ENCODE data around the gene EIF1AY. TPM values are rescaled to one million over a fixed set of nuclear protein-coding genes. Genes with fewer than 3 reads are reported as not detected.
"Not testable (repeated sequence)": the region's sequence is repeated elsewhere in the genome, so short reads cannot be mapped to it uniquely, and the experiment has no call there.

The EIF1AY gene
- total RNA-seq, 5 donors from 2014 or later (not counting 1 experiment from before 2014, with no cell fraction given): 17.9 to 34.0 (median 32.0) TPM; not detected in 2

DNA sequence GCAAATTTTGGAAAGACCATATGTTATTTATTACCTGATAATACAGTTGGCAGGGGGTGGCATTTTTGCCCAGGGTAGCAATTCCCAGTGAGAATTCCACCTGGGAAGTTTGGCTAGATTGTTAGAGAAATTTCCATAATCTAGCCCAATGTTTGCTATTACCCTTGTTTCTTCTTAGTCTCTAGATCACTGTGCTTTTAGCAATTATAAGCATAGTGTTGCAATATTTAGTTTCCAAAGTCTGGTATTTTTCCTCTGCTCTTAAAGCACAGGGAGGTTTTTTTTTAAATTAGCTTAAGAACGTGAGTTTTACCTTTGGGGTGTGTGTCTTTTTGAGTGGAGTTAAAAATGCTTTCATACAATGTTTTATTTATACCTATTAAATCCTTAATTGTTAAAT is 26.3 kb upstream of the EIF1AY start:
- Histone ChIP-seq H3K27me3 (replicated peaks in 1 of 2; ENCODE audit: control insufficient read depth in 2 of 2, extremely low read depth in 1 of 2, insufficient read depth in 2 of 2, low read length in 1 of 2) (no peaks in the 10 kb centered on the region), H3K27ac (ENCODE audit: low read length) (no peak overlapping the region), H3K4me3 (ENCODE audit: control insufficient read depth in 1 of 2, extremely low read depth in 1 of 2, low read length in 1 of 2) (no peak overlapping the region), H3K9me3 (no peaks in the 10 kb centered on the region), H3K36me3 (ENCODE audit: control insufficient read depth in 2 of 2, extremely low read depth in 1 of 2, insufficient read depth in 1 of 2, low read length in 1 of 2) (no peaks in the 10 kb centered on the region), H3K4me1 (ENCODE audit: control insufficient read depth in 1 of 2, extremely low read depth in 1 of 2, insufficient read depth in 2 of 2, low read length in 2 of 2) (no peaks in the 10 kb centered on the region)
- ATAC-seq (replicated peaks in 1 of 4) (no peak), DNase-seq (no peak)
- H3K27me3 Mint-ChIP-seq: no peaks in the 10 kb centered on the region
- H3K4me3 Mint-ChIP-seq: no peak overlapping the region
- CTCF ChIA-PET: no interaction called here
- peaks cover 3% of the 10 kb centered on the region for H3K36me3 Mint-ChIP-seq
- POLR2A ChIA-PET: no interaction called here
- H3K27ac Mint-ChIP-seq: no peak overlapping the region
- no CpG with 5 or more reads among the region's 1 CpG for WGBS (ENCODE audit: insufficient coverage)
- no peaks in the 10 kb centered on the region for H3K4me1 Mint-ChIP-seq
- H3K9me3 Mint-ChIP-seq: no peaks in the 10 kb centered on the region

DNA sequence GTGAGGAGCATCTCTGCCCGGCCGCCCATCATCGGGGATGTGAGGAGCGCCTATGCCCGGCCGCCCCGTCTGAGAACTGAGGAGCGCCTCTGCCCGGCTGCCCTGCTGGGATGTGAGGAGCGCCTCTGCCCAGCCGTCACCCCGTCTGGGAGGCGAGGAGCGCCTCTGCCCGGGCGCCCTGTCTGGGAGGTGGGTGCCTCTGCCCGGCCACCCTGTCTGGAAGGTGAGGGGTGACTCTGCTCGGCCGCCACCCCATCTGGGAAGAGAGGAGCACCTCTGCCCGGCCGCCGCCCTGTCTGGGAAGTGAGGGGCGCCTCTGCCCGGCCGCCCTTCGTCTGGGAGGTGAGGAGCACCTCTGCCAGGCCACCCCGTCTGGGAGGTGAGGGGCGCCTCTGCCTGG is 23.7 kb upstream of the EIF1AY start:
- Histone ChIP-seq H3K27me3 (replicated peaks in 1 of 2; ENCODE audit: control insufficient read depth in 2 of 2, extremely low read depth in 1 of 2, insufficient read depth in 2 of 2, low read length in 1 of 2) (no peaks in the 10 kb centered on the region), H3K36me3 (ENCODE audit: control insufficient read depth in 2 of 2, extremely low read depth in 1 of 2, insufficient read depth in 1 of 2, low read length in 1 of 2) (no peaks in the 10 kb centered on the region), H3K4me1 (ENCODE audit: control insufficient read depth in 1 of 2, extremely low read depth in 1 of 2, insufficient read depth in 2 of 2, low read length in 2 of 2) (no peaks in the 10 kb centered on the region), H3K4me3 (ENCODE audit: control insufficient read depth in 1 of 2, extremely low read depth in 1 of 2, low read length in 1 of 2) (no peak overlapping the region), H3K9me3 (no peaks in the 10 kb centered on the region), H3K27ac (ENCODE audit: low read length) (no peak overlapping the region)
- ChIA-PET CTCF (no interaction called here), POLR2A (no interaction called here)
- Mint-ChIP-seq H3K27me3 (no peaks in the 10 kb centered on the region), H3K9me3 (no peaks in the 10 kb centered on the region), H3K36me3 (peaks cover 3% of the 10 kb centered on the region), H3K27ac (no peak overlapping the region), H3K4me3 (no peak overlapping the region), H3K4me1 (no peaks in the 10 kb centered on the region)
- ATAC-seq (replicated peaks in 1 of 4): no peak
- 97% methylated on average over 11 of the region's 28 CpGs for WGBS (ENCODE audit: insufficient coverage)
- DNase-seq: no peak

DNA sequence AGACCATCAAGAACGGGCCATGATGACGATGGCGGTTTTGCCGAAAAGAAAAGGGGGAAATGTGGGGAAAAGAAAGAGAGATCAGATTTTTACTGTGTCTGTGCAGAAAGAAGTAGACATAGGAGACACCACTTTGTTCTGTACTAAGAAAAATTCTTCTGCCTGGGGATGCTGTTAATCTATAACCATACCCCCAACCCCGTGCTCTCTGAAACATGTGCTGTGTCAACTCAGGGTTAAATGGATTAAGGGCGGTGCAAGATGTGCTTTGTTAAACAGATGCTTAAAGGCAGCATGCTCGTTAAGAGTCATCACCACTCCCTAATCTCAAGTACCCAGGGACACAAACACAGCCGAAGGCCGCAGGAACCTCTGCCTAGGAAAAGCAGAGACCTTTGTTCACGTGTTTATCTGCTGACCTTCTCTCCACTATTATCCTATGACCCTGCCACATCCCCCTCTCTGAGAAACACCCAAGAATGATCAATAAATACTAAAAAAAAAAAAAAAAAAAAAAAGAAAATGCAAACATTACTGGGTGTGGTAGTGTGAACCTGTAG is 22.7 kb upstream of the EIF1AY start:
- DNase-seq; H3K27me3 ChIP-seq (replicated peaks in 1 of 2; ENCODE audit: control insufficient read depth in 2 of 2, extremely low read depth in 1 of 2, insufficient read depth in 2 of 2, low read length in 1 of 2); CTCF ChIA-PET; H3K4me3 ChIP-seq (ENCODE audit: control insufficient read depth in 1 of 2, extremely low read depth in 1 of 2, low read length in 1 of 2); H3K36me3 ChIP-seq (ENCODE audit: control insufficient read depth in 2 of 2, extremely low read depth in 1 of 2, insufficient read depth in 1 of 2, low read length in 1 of 2); H3K4me1 Mint-ChIP-seq; H3K9me3 ChIP-seq; H3K27me3 Mint-ChIP-seq; ATAC-seq (replicated peaks in 1 of 4); H3K9me3 Mint-ChIP-seq; H3K27ac Mint-ChIP-seq; H3K4me1 ChIP-seq (ENCODE audit: control insufficient read depth in 1 of 2, extremely low read depth in 1 of 2, insufficient read depth in 2 of 2, low read length in 2 of 2); H3K36me3 Mint-ChIP-seq; POLR2A ChIA-PET; H3K27ac ChIP-seq (ENCODE audit: low read length); H3K4me3 Mint-ChIP-seq: not testable (repeated sequence)
- WGBS (ENCODE audit: insufficient coverage): no CpG with 5 or more reads among the region's 10 CpGs

DNA sequence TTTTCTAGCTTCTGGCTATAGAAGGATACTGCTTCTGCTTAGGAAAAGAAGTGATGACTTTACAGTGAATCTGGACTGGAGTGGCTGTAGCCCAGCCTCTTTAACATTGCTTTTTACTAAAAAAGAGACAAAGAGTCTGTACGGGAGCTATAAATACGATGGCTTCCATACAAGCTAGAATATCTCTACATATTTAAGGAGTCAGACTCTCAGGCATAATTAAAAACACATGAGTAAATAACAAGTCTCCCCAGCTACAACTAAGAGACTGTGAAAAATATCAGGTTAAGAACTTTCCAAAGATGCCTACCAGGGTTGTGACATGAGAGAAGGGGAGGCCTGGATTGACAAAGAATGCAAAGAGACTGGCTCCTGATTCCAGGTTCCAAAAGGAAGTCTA is 19.8 kb upstream of the EIF1AY start:
- H3K27me3 Mint-ChIP-seq: no peaks in the 10 kb centered on the region
- ATAC-seq (replicated peaks in 1 of 4): no peak
- no CpG with 5 or more reads among the region's 2 CpGs for WGBS (ENCODE audit: insufficient coverage)
- no peaks in the 10 kb centered on the region for H3K27me3 ChIP-seq (replicated peaks in 1 of 2; ENCODE audit: control insufficient read depth in 2 of 2, extremely low read depth in 1 of 2, insufficient read depth in 2 of 2, low read length in 1 of 2)
- ChIA-PET POLR2A (no interaction called here), CTCF (no interaction called here)
- no peak overlapping the region for H3K4me3 Mint-ChIP-seq
- no peaks in the 10 kb centered on the region for H3K36me3 ChIP-seq (ENCODE audit: control insufficient read depth in 2 of 2, extremely low read depth in 1 of 2, insufficient read depth in 1 of 2, low read length in 1 of 2)
- no peaks in the 10 kb centered on the region for H3K9me3 ChIP-seq
- no peaks in the 10 kb centered on the region for H3K4me1 ChIP-seq (ENCODE audit: control insufficient read depth in 1 of 2, extremely low read depth in 1 of 2, insufficient read depth in 2 of 2, low read length in 2 of 2)
- no peaks in the 10 kb centered on the region for H3K36me3 Mint-ChIP-seq
- H3K9me3 Mint-ChIP-seq: no peaks in the 10 kb centered on the region
- H3K4me3 ChIP-seq (ENCODE audit: control insufficient read depth in 1 of 2, extremely low read depth in 1 of 2, low read length in 1 of 2): no peak overlapping the region
- H3K27ac Mint-ChIP-seq: no peak overlapping the region
- no peak overlapping the region for H3K27ac ChIP-seq (ENCODE audit: low read length)
- no peak for DNase-seq
- no peaks in the 10 kb centered on the region for H3K4me1 Mint-ChIP-seq

DNA sequence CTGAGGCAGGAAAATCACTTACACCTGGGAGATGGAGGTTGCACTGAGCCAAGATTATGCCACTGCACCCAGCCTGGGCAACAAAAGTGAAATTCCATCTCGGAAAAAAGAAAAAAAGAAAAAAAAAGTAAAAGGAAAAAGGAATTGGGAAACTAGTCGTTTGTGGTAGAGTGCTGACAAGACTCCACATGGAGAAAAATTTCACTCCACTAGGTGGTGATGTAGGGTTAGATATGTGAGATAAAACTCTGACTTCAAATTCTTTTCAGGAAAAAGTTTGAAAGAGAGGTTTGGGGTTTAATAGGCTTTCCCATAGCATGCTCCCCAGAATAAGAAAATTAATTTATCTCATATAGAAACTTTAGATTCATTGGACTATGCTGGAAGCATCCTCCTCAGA is 16.9 kb upstream of the EIF1AY start:
- CTCF ChIA-PET: no interaction called here
- Histone ChIP-seq H3K27ac (ENCODE audit: low read length) (no peak overlapping the region), H3K4me3 (ENCODE audit: control insufficient read depth in 1 of 2, extremely low read depth in 1 of 2, low read length in 1 of 2) (no peak overlapping the region), H3K9me3 (no peaks in the 10 kb centered on the region), H3K27me3 (replicated peaks in 1 of 2; ENCODE audit: control insufficient read depth in 2 of 2, extremely low read depth in 1 of 2, insufficient read depth in 2 of 2, low read length in 1 of 2) (no peaks in the 10 kb centered on the region), H3K36me3 (ENCODE audit: control insufficient read depth in 2 of 2, extremely low read depth in 1 of 2, insufficient read depth in 1 of 2, low read length in 1 of 2) (no peaks in the 10 kb centered on the region), H3K4me1 (ENCODE audit: control insufficient read depth in 1 of 2, extremely low read depth in 1 of 2, insufficient read depth in 2 of 2, low read length in 2 of 2) (no peaks in the 10 kb centered on the region)
- POLR2A ChIA-PET: no interaction called here
- ATAC-seq (replicated peaks in 1 of 4) (no peak), DNase-seq (peak in 2 of 35 experiments; percentile 3 to 60)
- no peaks in the 10 kb centered on the region for H3K9me3 Mint-ChIP-seq
- H3K27me3 Mint-ChIP-seq: no peaks in the 10 kb centered on the region
- no CpG with 5 or more reads among the region's 2 CpGs for WGBS (ENCODE audit: insufficient coverage)
- H3K4me1 Mint-ChIP-seq: no peaks in the 10 kb centered on the region
- H3K36me3 Mint-ChIP-seq: no peaks in the 10 kb centered on the region
- no peak overlapping the region for H3K27ac Mint-ChIP-seq
- H3K4me3 Mint-ChIP-seq: no peak overlapping the region

DNA sequence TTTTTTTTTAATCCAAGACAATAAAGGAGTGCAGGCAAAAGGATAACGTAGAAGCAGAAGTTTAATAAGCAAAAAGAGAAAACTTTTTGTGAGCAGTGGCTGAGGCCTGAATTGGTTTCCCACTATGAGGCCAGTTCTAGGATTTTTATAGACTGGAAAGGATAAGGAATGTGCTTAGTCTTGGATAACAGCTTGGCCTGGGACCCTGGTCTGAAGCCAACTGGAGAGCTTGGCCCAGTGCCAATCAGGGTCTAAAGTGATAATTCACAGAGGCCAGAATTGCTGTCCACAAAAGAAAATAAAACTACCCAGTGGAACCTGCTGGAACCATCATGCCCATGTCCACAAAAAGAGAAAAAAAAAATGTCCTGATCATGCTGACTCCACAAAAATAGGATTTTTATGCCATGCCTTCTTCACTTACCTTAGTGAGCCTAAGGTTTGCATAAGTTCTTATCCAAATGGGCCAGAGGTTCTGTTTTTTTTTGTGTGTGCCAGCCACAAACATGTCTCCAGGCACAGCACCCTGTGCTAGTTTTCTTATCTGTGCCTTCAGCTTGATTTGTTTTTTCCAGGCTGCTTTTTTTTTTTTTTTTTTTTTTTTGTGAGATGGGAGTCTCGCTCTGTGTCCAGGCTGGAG is 15.6 kb upstream of the EIF1AY start:
- no peaks in the 10 kb centered on the region for H3K9me3 ChIP-seq
- Mint-ChIP-seq H3K4me1 (no peaks in the 10 kb centered on the region), H3K27ac (no peak overlapping the region), H3K4me3 (no peak overlapping the region), H3K27me3 (no peaks in the 10 kb centered on the region), H3K36me3 (no peaks in the 10 kb centered on the region), H3K9me3 (no peaks in the 10 kb centered on the region)
- H3K27me3 ChIP-seq (replicated peaks in 1 of 2; ENCODE audit: control insufficient read depth in 2 of 2, extremely low read depth in 1 of 2, insufficient read depth in 2 of 2, low read length in 1 of 2): no peaks in the 10 kb centered on the region
- no peaks in the 10 kb centered on the region for H3K4me1 ChIP-seq (ENCODE audit: control insufficient read depth in 1 of 2, extremely low read depth in 1 of 2, insufficient read depth in 2 of 2, low read length in 2 of 2)
- no peaks in the 10 kb centered on the region for H3K36me3 ChIP-seq (ENCODE audit: control insufficient read depth in 2 of 2, extremely low read depth in 1 of 2, insufficient read depth in 1 of 2, low read length in 1 of 2)
- ChIA-PET CTCF (interaction anchor here in 1 of 2 donors (0.6 kb wide), 1 partner anchor 16 kb away, joined by 8 read pairs; the partner anchor contains the start of gene EIF1AY), POLR2A (no interaction called here)
- DNase-seq (no peak), ATAC-seq (replicated peaks in 1 of 4) (no peak)
- no peak overlapping the region for H3K27ac ChIP-seq (ENCODE audit: low read length)
- H3K4me3 ChIP-seq (ENCODE audit: control insufficient read depth in 1 of 2, extremely low read depth in 1 of 2, low read length in 1 of 2): no peak overlapping the region
- WGBS (ENCODE audit: insufficient coverage): 80% methylated on average over 1 of the region's 2 CpGs

DNA sequence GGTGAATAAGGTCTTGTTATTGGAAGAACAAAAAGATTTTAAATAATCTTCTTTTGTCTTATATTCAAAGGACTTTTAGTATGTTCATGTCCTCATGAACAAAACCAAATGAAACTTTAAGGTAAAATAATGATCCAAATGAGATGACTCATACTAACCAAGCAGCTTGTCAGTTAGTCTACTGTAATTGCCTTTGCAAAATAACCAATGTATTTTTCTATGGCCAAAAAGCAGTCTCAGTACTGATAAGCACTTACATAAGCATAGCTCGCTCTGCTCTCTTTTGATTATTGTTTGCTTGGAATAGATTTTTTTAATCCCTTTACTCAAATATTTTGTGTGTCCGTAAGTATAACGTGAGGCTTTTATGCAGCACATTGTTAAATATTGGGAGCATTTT is 4.3 kb upstream of the EIF1AY start:
- H3K36me3 ChIP-seq (ENCODE audit: control insufficient read depth in 2 of 2, extremely low read depth in 1 of 2, insufficient read depth in 1 of 2, low read length in 1 of 2): no peaks in the 10 kb centered on the region
- Mint-ChIP-seq H3K27ac (no peak overlapping the region), H3K4me3 (no peak overlapping the region), H3K4me1 (peaks cover 0 to 21% (median 0%) of the 10 kb centered on the region in 3 donors), H3K36me3 (peaks cover 5% of the 10 kb centered on the region), H3K9me3 (no peaks in the 10 kb centered on the region), H3K27me3 (no peaks in the 10 kb centered on the region)
- no peak overlapping the region for H3K4me3 ChIP-seq (ENCODE audit: control insufficient read depth in 1 of 2, extremely low read depth in 1 of 2, low read length in 1 of 2)
- no peak for ATAC-seq (replicated peaks in 1 of 4)
- POLR2A ChIA-PET: no interaction called here
- H3K9me3 ChIP-seq: no peaks in the 10 kb centered on the region
- no peak overlapping the region for H3K27ac ChIP-seq (ENCODE audit: low read length)
- H3K4me1 ChIP-seq (ENCODE audit: control insufficient read depth in 1 of 2, extremely low read depth in 1 of 2, insufficient read depth in 2 of 2, low read length in 2 of 2): no peaks in the 10 kb centered on the region
- H3K27me3 ChIP-seq (replicated peaks in 1 of 2; ENCODE audit: control insufficient read depth in 2 of 2, extremely low read depth in 1 of 2, insufficient read depth in 2 of 2, low read length in 1 of 2): no peaks in the 10 kb centered on the region
- CTCF ChIA-PET: no interaction called here
- WGBS (ENCODE audit: insufficient coverage): no CpG with 5 or more reads among the region's 3 CpGs
- DNase-seq: no peak

Measured in T-cell (primary cell).